HT1080 (cell line): ENCODE measurements around the gene CDK5. TPM values are rescaled to one million over a fixed set of nuclear protein-coding genes. Genes with fewer than 3 reads are reported as not detected.

Source experiments
- DNase-seq: peaks from one replicate; pipeline ENCODE4 v3.0.0-alpha.2; 2015; ENCODE audit warnings: low read depth
- total RNA-seq: library from RNA; depleted of rRNA; stranded (reverse); fragments of >200 nt; shearing (Covaris generic); gene quantifications from 2 replicates; pipeline ENCODE4 v1.2.3, GENCODE V29; 2014

Gene CDK5
- total RNA-seq, 1 experiment from 2014 or later, result 67.8 TPM

GRCh38 chr7:151074817-151075661, 17.3 kb upstream of the CDK5 start:
- no peak for DNase-seq

- DNase-seq, result no peak
Observed at GRCh38 chr7:151073990-151074389, 16.3 kb upstream of the CDK5 start.

GRCh38 chr7:151071032-151071866, 13.6 kb upstream of the CDK5 start:
- no peak for DNase-seq

GRCh38 chr7:151070574-151070960, 12.9 kb upstream of the CDK5 start:
- no peak for DNase-seq

DNA sequence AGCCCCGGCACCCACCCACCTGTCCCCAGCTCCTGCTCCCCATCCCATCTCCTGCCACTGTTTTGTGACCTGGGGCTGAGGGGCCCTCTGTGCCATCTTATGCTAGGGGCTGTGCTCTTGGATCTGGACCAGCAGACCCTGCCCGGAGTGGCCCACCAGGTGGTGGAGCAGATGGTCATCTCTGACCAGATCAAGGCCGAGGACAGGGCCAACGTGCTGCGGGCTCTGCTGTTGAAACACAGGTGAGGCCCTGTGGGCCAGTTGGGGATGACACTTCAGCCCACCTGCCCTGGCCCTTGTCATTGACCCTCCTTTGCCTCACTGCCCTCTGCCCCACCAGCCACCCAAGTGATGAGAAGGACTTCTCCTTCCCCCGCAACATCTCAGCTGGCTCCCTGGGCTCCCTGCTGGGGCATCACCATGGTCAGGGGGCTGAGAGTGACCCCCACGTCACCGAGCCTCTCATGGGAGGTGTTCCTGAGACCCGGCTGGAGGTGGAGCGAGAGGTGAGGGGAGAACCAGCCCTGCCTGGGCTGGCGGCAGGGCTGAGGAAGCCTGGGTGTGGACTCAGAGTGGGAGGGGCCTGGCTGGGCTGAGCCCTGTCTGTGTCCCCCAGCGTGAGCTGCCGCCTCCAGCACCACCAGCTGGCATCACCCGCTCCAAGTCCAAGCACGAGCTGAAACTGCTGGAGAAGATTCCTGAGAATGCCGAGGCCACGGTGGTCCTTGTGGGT, 12.3 kb upstream of the CDK5 start:
- DNase-seq, result no peak

- no peak for DNase-seq
Observed at GRCh38 chr7:151068069-151068773, 10.5 kb upstream of the CDK5 start.

DNA sequence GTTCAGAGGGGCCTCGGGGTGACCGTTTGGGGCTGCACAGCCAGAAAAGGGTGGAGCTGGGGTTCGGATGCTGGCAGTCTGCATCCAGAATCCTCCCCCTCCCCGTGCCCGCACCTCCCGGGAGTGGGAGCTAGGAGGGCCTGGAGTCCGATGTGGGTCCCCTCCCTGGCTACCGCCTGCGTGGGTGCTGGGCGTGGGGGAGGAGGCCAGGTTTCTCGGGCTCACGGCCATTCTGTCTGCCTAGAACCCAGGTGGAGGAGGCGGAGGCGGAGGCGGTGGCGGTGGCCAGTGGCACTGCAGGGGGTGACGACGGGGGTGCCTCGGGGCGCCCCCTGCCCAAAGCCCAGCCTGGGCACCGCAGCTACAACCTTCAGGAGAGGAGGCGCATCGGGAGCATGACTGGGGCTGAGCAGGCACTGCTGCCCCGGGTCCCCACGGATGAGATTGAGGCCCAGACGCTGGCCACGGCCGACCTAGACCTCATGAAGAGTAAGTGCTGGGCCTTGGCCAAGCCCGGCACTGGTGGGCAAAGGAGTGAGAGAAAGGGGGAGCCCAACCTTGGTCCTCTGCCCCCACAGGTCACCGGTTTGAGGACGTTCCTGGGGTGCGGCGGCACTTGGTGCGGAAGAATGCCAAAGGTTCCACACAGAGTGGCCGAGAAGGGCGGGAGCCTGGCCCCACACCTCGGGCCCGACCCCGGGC, 8.7 kb upstream of the CDK5 start:
- DNase-seq, result no peak

DNA sequence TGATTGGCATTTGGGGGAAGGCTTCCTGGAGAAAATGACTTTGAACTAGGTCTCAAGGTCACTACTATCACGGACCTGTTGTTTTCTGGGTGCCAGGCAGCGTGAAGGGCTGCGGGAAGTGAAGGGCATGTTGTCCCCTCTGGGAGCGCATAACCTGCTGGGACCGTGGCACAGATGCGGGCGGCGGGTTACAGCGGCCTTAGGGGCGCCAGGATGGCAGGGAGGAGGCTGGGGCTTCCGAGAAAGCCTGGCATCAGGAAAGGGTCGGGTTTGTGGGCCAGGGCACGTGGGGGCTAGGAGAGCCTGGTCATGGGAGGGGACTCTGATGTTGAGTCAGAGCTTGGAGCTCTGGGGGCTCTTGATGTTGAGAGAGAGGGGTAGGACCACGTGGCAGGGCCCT, 7.8 kb upstream of the CDK5 start:
- no peak for DNase-seq

GRCh38 chr7:151064993-151065392, 7.3 kb upstream of the CDK5 start:
- no peak for DNase-seq

DNA sequence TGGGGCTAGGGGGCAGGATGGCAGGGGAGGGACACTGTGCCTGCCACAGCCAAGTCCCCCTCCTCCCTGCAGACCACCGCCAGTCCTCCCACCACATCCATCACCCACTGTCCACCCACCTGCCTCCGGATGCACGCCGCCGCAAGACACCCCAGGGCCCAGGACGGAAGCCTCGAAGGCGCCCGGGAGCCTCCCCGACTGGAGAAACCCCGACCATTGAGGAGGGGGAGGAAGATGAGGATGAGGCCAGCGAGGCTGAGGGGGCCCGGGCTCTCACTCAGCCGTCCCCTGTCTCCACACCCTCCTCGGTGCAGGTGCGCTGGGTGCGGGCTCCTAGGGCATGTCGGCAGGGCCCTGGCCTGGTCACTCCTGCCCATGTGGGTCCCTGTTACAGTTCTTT, 6.8 kb upstream of the CDK5 start:
- no peak for DNase-seq

- DNase-seq, result no peak
Observed at GRCh38 chr7:151063212-151063561, 5.5 kb upstream of the CDK5 start.

- no peak for DNase-seq
Observed at GRCh38 chr7:151062399-151063211, 4.9 kb upstream of the CDK5 start.

DNA sequence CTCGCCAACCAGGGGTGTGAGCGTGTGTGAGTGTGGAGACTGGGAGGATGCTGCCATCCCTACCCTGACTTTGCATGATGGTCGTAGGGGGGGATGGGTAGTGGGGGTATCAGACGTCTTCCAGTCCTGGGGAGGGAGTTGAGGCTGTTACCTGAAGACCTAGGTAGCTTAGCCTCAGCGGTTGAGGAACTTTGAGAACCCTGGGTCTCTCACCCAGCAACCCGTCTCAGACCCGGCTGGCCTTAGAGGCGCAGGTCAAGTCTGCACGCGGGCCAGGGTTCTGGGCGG, 4.4 kb upstream of the CDK5 start:
- DNase-seq, result no peak

GRCh38 chr7:151061213-151062110, 3.8 kb upstream of the CDK5 start:
- DNase-seq, result no peak

GRCh38 chr7:151060416-151061212, 2.9 kb upstream of the CDK5 start:
- peak; percentile 46 for DNase-seq

- no peak for DNase-seq
Observed at GRCh38 chr7:151060113-151060415, 2.4 kb upstream of the CDK5 start.

DNA sequence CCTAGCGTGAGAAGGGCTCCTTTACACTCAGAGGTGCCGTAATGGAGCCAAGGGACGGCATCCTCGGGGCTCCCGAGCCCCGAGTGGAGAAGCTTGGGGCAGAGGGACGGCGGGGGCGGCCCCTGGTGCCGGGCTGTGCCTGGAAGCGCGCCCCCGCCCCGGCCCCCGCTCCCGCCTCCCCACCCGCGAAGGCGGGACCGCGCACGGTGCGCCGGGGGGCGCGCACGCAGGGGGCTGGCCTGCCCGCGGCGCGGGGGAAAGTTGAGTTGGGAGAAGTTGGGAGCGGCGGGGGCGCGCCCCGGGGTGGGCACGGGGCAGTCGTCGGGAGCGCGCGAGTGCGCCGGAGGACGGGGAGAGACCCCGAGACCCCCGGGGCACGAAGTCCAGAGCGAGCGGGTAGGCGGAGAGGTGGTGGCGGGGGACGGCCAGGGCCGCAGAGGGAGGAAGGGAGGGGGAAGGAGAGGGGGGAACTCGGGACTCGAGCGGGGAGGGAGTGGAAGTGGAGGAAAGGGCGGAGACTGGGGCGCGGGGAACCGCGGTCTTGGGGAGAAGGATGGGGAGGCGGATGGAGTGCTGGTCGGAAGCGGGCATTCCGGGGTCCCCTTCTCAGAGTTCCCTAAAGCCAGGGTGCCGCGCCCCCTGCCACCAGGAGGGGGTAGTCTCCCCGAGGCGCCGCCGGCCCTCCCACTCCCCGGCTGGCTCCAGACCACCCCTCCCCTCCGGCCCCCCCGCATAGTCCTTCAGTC, 1.8 kb upstream of the CDK5 start, which contains the start of gene SLC4A2:
TSS of gene SLC4A2 (plus strand) at position 223 of the 746 bp plus-strand sequence. CDS start 2,399 bp downstream, outside the sequence.
- DNase-seq, result no peak
